Measurements from ENCODE around the gene SLC22A4.

Gene SLC22A4
- total RNA-seq: 0.79 to 1.0 reads per million in 2 donors

DNA sequence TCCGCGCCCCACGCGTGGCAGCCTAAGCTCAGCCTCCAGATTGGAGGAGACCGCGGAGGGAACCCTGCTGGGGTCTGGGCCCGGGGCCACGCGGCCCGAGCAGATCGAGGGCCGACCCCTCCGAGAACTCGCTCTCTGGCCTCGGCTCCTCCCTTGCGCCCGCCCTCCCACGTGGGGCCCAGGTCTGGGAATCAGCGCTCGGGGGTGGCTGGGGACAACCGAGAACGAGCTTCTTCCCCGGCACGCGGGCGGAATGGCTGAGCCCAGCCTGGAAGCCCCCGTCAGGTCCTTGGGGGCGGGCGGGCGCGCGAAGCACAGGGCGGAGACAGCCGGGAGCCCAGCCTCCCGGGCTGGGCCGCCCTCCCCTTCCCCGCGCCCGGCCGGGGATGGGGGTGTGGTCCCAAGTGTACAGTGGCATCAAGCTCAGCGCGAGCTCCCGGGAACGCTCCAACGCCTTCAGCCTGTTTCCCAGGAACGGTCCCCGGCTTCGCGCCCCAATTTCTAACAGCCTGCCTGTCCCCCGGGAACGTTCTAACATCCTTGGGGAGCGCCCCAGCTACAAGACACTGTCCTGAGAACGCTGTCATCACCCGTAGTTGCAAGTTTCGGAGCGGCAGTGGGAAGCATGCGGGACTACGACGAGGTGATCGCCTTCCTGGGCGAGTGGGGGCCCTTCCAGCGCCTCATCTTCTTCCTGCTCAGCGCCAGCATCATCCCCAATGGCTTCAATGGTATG is at the start of gene SLC22A4:
TSS of gene SLC22A4 (plus strand) at position 403 of the 736 bp plus-strand sequence. CDS start at position 626, 223 bp downstream.
- DNase-seq: peak; percentile 64

- no peak for DNase-seq
These were observed 48.6 kb upstream of the SLC22A4 start for GRCh38 chr5:132245593-132245992.

DNA sequence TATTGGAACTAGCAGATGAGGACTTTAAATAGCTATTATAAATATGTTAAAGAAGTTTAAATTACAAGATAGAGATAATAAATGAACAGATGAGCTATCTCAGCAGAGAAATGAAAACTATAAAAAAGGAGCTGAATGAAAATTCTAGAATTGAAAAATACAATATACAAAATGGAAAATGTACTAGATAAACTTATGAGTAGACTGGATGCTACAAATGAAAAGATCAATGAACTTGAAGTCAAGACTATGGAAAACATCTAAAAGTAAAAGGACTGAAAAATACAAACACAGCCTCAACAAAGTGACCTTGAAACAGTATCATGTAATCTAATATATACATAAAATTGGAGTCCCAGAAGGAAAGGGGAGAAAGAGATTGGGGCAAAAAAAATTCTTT is 47.4 kb upstream of the SLC22A4 start:
- no peak for DNase-seq

DNA sequence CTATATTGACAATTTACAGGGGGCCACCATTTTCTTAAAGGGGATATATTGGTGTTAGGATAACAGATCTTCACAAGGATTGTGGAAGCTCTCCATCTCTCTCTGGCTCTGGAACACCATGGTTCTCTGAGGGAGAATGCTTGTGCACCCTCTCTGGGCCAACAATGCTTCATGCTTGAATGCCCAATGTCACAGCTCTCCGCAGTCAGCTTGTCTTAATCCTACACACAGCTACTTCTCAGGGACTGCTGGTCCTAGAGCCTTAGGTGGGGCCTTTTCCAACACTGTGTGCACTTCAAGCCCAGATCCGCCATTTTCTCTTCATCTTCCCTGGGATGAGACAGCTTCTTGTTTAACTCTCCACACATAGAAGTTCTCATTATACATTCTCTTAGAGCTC is 43.6 kb upstream of the SLC22A4 start:
- DNase-seq: no peak

DNA sequence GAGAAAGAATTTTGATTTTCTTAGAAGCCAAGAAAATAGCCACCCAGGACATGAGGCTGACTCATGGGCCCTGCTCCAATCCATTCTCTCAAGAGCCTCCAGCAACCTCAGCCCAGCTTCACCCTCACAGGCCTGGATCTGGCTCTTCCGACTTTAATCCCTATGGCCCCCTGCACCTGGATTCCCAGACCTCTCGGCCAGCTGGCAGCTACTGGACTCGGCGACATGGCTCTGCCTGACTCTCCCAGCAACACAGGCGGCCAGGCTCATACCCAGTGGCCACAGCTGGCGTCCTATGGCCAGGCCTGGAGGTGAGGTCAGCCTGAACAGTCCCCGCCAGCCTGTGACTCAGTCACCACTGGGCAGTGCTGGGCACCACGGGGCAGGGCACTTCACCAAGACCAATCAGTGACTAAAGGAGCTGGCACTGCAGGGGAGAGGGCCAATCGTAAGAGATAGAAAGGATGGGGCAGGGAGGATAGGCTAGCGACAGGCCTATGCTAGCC is 42.9 kb upstream of the SLC22A4 start:
- DNase-seq: no peak

DNA sequence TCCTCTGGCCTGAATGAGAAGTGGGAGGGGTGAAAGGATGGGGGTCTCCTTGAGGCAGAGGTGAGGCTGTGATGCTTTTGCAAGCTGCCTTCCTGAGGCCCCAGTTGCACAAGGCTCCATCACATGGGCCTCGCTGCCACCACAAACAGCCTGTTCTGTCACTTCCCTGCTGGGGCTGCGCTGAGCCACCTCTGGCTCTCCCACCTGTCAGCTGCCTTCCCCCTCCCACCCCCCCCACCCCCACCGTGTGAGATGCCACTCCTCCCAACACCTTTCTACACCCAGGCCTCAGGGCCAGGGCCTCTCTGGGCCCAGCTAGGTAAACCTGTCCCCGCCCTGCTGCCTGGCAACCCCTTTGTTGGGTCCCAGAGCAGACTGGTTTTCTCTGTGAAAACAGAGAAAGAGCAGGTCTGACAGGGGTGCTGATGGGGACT is 41.2 kb upstream of the SLC22A4 start:
- no peak for DNase-seq

DNA sequence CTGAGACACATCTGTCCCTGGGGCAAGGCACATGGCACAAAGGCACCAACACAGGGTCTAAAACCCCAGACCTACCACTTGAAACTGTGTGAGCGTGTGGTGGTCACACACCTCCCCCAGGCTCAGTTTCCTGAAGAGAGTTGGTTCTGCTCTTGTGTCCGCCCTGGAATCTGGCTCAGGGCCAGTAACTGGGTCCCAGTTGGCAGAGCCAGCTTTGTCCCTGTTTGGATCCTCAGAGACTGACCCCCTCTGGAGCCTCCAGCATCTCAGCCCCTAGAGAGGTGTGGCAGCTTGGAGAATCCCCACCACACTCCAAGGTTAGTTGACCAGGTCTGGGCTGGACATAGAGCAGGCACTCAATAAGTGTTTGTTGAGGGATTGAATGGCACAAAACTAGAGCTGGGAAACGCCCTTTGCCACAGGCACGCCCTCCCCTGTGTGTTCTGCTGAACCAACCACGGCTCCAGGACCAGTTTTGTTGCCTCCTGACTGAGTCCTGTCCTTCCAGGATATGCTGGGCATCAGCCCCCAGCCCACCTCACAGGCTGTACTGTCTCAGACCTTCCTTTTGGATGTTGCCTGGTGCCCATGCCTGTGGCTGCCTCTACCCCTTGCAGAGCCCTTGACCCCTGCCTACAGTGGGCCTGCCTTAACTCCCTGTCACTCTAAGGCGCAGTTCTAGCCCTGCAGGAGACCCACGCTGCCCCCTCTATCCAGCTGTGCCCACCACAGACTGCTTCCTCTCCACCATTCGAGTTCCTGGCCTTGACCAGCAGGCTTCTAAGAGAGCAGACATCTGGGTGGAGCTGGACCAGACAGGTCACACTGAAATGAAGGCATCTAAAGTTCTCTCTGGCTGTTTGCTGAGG is 40.5 kb upstream of the SLC22A4 start:
- DNase-seq: no peak

DNA sequence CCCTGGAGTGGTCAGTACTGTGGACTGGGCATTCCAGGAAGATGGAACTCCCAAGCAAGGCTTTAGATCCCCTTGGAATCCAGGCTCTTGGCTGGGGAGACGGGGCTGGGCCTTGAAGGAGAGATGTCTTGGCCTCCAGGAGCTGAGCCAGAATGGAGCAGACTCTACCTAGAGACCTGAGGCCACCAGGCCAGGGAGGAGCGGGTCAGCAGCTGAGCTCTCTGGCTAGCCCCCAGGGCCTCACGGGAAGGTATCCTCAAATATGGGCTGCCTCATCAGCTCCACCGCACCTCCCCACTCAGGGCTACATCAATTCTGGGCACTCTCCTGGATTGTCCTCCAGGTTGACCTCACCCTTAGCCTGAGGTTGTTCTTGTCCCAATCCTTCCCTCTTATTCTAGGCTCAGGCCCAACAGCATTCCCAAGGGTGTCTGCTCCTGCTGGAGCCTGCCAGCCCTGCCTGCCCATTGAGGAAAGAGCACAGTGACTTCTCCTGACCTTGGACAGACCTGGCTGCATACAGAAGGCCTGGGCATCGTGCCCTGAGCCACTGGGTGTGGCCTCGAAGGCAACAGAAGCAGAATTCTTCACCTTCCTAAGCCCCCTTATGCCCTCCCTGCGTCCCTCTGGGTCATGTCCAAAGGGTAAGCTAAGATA is 39.7 kb upstream of the SLC22A4 start:
- no peak for DNase-seq

- DNase-seq: no peak
These were observed 38.0 kb upstream of the SLC22A4 start for GRCh38 chr5:132256086-132256782.

GRCh38 chr5:132256783-132257130 is 37.4 kb upstream of the SLC22A4 start:
- no peak for DNase-seq

DNA sequence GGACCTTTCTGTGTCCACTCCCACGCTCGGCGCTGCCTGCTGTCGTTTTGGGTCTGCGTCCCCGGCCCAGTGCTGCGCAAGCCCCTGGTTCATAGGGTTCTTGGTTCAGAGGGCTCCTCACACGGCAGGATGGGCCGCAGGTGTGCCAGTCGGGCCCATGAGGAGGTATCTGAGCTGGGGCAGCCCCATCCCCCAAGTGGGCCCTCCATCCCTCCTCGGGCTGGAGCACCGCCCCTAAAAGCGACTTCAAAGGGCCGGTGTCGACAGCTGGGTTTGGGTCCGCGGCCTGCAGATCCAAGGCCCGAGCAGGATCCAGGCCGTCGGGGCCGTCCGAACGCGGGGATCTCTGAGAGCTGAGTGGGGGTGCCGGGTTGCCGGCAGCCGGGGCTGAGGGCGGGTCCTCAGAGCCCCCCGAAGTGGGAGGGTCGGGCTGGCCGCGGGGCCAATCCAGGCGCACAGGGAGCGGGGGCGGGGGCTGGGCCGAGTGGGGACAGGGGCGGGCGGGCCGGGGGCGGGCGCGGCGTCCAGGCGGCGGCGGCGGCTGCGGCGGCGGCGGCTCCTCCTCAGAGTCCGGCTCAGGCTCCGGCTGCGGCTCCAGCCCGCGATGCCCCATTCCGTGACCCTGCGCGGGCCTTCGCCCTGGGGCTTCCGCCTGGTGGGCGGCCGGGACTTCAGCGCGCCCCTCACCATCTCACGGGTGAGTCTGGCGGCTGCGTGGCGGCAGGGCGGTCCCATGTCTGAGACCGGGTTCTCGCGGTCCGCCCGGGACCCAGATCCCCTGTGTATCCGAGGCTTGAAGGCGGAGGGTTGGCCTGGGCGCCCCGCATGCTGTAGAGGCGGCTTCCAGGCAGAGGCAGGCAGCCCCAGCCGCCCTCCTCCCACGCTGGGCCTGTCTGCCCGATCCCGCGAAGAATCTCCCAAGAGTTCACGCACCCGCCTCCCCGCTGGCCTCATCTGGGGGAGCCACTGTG is 36.8 kb upstream of the SLC22A4 start, which contains the start of gene PDLIM4:
TSS of gene PDLIM4 (plus strand) at position 566 of the 971 bp plus-strand sequence. CDS start at position 605, 39 bp downstream.
- DNase-seq: no peak

GRCh38 chr5:132258102-132259068 is 35.8 kb upstream of the SLC22A4 start:
- DNase-seq: no peak

DNA sequence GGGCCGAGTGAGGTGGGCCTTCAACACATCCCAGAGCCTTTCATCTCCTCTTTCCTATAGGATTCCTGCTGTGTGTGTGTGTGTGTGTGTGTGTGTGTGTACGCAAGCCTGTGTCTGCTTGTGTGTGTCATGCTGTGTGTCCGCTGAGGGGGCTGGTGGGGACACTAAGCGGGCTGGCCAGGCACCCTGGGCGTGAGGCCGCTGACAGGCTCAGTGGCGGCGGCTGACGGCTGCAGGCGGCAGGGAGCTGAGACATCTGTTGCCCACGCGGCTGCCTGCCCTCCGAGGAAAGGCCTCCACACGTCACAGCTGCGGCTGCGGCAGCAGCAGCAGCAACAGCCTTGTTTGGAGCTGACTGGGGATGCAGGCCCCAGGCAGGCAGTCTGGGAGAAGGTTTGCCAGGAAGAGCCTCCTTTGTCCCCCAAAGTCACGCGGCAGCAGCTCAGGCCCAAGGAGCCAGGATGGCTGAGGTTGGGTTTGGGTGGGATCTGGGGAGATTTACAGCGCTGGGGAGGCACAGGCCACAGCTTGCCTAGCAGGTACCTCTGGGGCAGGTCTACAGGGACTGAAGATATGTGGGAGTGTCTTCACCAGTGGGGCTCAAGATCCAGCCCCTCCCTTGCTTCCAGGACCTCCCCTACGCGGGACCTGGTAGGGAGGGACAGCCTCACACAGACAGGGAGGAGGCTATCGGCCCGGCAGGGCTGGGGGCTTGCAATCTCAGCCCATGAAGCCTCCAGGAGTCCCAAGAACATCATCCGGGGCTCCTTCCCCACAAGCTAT is 34.9 kb upstream of the SLC22A4 start:
- no peak for DNase-seq

DNA sequence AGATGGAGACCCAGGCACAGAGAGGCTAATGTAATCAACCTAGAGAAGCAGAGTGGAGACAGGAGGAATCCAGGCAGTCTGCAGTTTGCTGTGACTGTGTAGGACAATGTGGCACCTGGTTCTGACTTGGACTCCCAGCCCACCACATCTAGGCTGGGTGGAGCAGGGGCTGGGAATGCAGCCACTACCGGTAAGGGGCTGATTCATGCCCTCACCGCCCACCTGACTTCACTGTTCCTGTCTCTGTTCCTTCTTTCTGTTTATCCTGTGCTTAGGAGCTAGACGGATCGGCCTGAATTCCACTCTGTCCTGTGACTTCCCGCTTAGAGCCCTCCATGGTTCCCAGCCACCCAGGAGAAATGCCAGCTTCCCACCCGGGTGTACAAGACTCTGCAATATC is 34.1 kb upstream of the SLC22A4 start:
- no peak for DNase-seq

DNA sequence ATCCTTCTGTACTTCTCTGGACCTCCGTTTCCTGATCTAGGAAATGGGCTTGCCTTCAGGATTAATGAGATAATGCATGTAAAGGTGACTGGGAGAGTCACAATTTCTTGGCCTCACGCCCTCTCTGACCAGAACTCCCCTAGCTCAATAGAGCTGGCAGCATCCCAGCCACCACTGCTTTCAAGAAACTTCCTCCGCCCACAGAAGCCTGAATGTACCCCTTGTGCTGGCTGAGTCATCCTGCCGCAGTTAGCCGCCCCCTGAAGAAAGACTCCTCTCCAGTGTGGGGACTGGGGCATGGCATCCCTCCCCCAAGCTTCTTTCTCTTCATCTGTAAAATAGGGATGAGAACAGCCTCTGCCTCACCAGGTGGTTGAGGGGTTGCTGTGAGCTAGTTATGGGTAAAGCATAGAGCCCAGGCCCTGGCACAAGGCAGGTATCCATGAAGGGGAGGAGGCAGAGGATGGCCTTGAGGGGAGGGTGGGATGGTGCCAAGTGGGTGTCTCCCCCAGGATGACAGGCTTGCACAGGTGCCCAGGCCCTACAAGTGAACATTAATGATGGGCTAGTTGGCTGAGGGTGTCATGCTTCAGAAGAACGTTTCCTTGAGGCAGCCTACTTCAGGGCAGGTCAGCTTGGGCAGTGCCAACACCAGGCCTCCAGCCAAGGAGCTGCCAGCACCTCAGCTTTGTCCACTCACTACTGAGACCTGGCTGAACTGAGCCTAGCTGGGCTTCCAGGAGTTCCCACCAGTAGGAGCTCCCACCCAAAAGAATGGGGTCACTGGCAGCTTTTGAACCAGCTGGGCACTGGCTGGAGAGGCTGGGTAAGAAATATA is 33.3 kb upstream of the SLC22A4 start:
- DNase-seq: no peak

GRCh38 chr5:132261881-132262845 is 32.0 kb upstream of the SLC22A4 start:
- no peak for DNase-seq

Data from activated gamma-delta T cell (primary cell).